GM18870 (cell line): ENCODE measurements around the gene STARD3.

ENCODE experiments used
- ATAC-seq: cut with Tn5 transposase; IDR thresholded peaks from one replicate; pipeline ENCODE4 v1.9.1; 2021; ENCODE audit warnings: moderate library complexity; ENCODE audit not compliant: unreplicated experiment

Gene STARD3

GRCh38 chr17:39634384-39634871 is 2.5 kb upstream of the STARD3 start:
- no peak for ATAC-seq

GRCh38 chr17:39635614-39636176 is 1.2 kb upstream of the STARD3 start:
- ATAC-seq = no peak

GRCh38 chr17:39636587-39636926 is 387 bp upstream of the STARD3 start:
- ATAC-seq = no peak

GRCh38 chr17:39638317-39638716 is 1.4 kb downstream of the STARD3 start:
- ATAC-seq = no peak

GRCh38 chr17:39639043-39639442 is 2.1 kb downstream of the STARD3 start:
- no peak for ATAC-seq

GRCh38 chr17:39639566-39640458 is 2.9 kb downstream of the STARD3 start:
- no peak for ATAC-seq

GRCh38 chr17:39640591-39641031 is 3.7 kb downstream of the STARD3 start:
- ATAC-seq = no peak

GRCh38 chr17:39641097-39641496 is 4.2 kb downstream of the STARD3 start:
- ATAC-seq = no peak

GRCh38 chr17:39641883-39642282 is 4.9 kb downstream of the STARD3 start:
- no peak for ATAC-seq

- ATAC-seq = no peak
These were observed 5.5 kb downstream of the STARD3 start for GRCh38 chr17:39642291-39643074.

GRCh38 chr17:39643271-39643670 is 6.3 kb downstream of the STARD3 start:
- no peak for ATAC-seq

- ATAC-seq = no peak
These were observed 10.3 kb downstream of the STARD3 start for GRCh38 chr17:39647256-39647655.

- no peak for ATAC-seq
These were observed 11.8 kb downstream of the STARD3 start for GRCh38 chr17:39648616-39649366.

- ATAC-seq = no peak
These were observed 13.2 kb downstream of the STARD3 start for GRCh38 chr17:39650121-39650579.

GRCh38 chr17:39651923-39652586 is 15.1 kb downstream of the STARD3 start:
- ATAC-seq = no peak

GRCh38 chr17:39652587-39653315 is 15.8 kb downstream of the STARD3 start:
- ATAC-seq = no peak

- no peak for ATAC-seq
These were observed 16.3 kb downstream of the STARD3 start for GRCh38 chr17:39653316-39653661.

- ATAC-seq = no peak
These were observed 16.9 kb downstream of the STARD3 start for GRCh38 chr17:39653662-39654331.

- no peak for ATAC-seq
These were observed 18.2 kb downstream of the STARD3 start for GRCh38 chr17:39655105-39655504.
